ENCODE measurements around the gene PTPRH.
"Not testable (repeated sequence)": the region's sequence is repeated elsewhere in the genome, so short reads cannot be mapped to it uniquely, and the experiment has no call there.

PTPRH gene

DNA sequence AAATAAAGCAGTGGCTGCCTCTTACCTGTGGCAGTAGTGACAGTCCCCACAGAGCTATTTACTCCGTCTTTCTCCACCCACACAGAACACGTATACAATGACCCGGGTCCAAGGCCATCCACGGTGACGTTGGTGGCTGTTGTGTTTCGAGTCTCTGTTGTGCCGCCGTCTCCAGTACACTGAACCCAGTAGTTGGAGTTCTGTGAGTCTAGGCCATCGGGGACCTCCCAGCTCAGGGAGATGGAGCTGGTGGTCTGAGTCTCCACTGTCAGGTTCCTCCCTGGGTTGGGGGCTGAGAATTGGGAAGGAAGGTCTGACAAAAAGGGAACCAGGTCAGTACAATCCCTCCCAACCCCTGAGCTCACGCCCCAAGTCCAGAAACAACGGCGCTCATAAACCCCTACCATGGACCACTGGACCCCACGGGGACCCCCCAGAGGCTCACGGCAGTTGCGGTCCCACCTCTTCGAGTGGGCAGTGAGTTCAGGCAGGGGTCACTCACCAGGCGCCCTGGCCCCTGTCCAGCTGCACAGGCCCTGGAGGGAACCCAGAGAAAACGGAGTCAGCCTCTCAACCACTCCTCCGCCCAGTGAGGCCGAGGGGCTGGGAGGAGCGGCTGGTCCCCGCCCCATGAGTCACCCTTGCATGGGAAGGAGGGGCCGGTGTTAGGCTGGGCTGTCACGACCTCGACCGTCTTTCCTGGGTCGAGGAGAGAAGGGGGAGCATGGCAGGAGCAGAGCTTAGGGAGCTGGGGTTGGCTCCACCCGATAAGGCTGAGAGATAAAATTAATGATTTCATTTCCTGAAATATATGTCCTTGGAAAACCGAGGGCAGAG, 2.4 kb downstream of the PTPRH start:
- TF ChIP-seq POLR2AphosphoS5 (IDR thresholded peaks at IDR 0.05; ENCODE audit: borderline replicate concordance, low read depth, low read length): no peak
- TF ChIP-seq EZH2 (IDR thresholded peaks at IDR 0.05): no peak
- no peak for TF ChIP-seq FOXP2 (optimal IDR thresholded peaks at IDR 0.05; ENCODE audit: control extremely low read depth, extremely low read length, insufficient read depth)
- no peak for DNase-seq (ENCODE audit: low read depth, low spot score)
- Histone ChIP-seq H3K27ac (no peak overlapping the region), H3K36me3 (ENCODE audit: insufficient read depth, low read length) (no peaks in the 10 kb centered on the region), H3K4me3 (no peak overlapping the region), H3K9ac (ENCODE audit: insufficient read length) (no peak overlapping the region), H3K9me3 (ENCODE audit: low read depth, low read length) (no peaks in the 10 kb centered on the region)

DNA sequence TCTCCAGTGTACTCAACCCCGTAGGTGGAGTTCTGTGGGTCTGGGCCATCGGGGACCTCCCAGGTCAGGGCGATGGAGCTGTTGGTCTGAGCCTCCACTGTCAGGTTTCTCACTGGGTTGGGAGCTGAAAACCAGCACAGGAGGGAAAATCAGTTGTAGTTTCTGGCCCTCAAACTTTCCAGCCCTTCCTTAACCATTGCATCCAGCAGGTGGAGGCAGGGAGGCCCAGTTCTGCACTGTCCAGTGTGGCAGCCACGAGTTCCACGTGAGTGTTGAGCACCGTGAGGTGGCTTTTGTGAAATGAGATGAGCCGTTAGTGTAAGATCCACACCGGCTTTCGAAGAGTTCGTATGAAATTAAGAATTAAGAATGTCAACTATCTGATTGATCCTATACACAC, 7.1 kb downstream of the PTPRH start:
- not testable (repeated sequence) for H3K36me3 ChIP-seq (ENCODE audit: insufficient read depth, low read length); H3K27ac ChIP-seq; DNase-seq (ENCODE audit: low read depth, low spot score); H3K4me3 ChIP-seq; H3K9ac ChIP-seq (ENCODE audit: insufficient read length); H3K9me3 ChIP-seq (ENCODE audit: low read depth, low read length)

DNA sequence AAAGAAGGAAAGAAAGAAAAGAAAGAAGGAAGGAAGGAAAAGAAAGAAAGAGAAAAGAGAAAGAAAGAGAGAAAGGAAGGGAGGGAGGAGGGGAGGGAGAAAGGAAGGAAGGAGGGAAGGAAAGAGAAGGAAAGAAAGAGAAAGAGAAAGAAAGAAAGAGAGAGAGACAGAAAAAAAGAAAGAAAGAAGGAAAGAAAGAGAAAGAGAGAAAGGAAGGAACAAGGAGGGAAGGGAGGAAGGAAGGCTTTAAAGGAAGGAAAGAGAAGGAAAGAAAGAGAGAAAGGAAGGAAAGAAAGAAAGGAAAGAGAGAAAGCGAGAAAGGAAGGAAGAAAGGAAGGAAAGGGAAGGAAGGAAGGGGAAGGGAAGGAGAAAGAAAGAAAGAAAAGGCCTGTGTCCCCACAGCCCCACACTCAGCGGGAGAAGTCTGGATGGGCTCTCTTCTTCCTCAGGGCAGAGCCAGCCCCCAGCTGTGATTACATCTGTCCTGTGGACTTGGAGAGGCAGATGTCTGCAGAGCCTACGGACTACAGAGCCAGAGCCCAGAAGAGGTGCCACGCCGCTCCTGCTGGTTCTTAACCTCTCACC, 9.6 kb downstream of the PTPRH start:
- no peak overlapping the region for H3K9ac ChIP-seq (ENCODE audit: insufficient read length)
- TF ChIP-seq FOXP2 (optimal IDR thresholded peaks at IDR 0.05; ENCODE audit: control extremely low read depth, extremely low read length, insufficient read depth): no peak
- no peak for TF ChIP-seq POLR2AphosphoS5 (IDR thresholded peaks at IDR 0.05; ENCODE audit: borderline replicate concordance, low read depth, low read length)
- no peak for TF ChIP-seq EZH2 (IDR thresholded peaks at IDR 0.05)
- H3K4me3 ChIP-seq: no peak overlapping the region
- DNase-seq (ENCODE audit: low read depth, low spot score): no peak
- no peaks in the 10 kb centered on the region for H3K9me3 ChIP-seq (ENCODE audit: low read depth, low read length)
- no peaks in the 10 kb centered on the region for H3K36me3 ChIP-seq (ENCODE audit: insufficient read depth, low read length)
- H3K27ac ChIP-seq: no peak overlapping the region

DNA sequence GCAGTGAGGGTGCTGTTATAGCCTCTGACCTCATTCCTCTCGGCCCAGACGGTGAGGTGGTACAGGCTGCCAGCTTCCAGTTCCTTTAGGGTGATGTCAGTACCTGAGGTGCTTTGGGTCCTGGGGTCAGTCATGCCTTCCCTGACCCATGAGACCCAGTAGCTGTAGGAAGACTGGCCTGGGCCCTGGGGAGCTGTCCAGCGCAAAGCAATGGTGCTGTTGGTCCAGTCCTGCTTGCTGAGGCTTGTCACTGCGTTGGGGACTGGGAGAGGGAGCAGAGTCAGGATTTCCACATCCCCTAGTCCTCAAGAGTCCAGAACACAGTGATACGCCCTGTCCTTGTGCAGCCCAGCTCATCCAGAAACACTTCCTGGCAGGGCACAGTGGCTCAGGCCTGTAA, 10.7 kb downstream of the PTPRH start:
- no peaks in the 10 kb centered on the region for H3K9me3 ChIP-seq (ENCODE audit: low read depth, low read length)
- no peak for TF ChIP-seq FOXP2 (optimal IDR thresholded peaks at IDR 0.05; ENCODE audit: control extremely low read depth, extremely low read length, insufficient read depth)
- TF ChIP-seq EZH2 (IDR thresholded peaks at IDR 0.05): no peak
- no peak for TF ChIP-seq POLR2AphosphoS5 (IDR thresholded peaks at IDR 0.05; ENCODE audit: borderline replicate concordance, low read depth, low read length)
- no peaks in the 10 kb centered on the region for H3K36me3 ChIP-seq (ENCODE audit: insufficient read depth, low read length)
- no peak for DNase-seq (ENCODE audit: low read depth, low spot score)
- no peak overlapping the region for H3K4me3 ChIP-seq
- no peak overlapping the region for H3K27ac ChIP-seq
- H3K9ac ChIP-seq (ENCODE audit: insufficient read length): no peak overlapping the region

DNA sequence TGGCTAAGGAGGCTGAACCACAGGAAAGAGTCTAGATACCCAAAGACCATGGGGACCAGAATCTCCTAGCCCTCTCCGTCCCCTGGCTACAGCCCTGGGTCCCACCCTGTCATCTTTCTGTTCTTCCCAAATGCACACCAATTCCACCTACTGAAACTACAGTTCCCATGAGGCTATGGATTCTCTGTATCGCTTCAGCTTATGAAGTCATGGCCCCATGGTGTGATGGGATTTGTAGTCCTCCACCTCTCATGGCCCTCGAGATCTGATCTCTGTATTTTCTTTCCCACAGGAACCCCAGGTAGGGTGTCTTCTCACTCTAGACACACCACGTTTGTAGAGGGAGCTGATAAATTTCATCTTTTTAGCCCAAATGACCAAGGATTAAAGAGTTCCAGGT, 11.8 kb downstream of the PTPRH start:
- no peak overlapping the region for H3K4me3 ChIP-seq
- TF ChIP-seq POLR2AphosphoS5 (IDR thresholded peaks at IDR 0.05; ENCODE audit: borderline replicate concordance, low read depth, low read length) (no peak), EZH2 (IDR thresholded peaks at IDR 0.05) (no peak), FOXP2 (optimal IDR thresholded peaks at IDR 0.05; ENCODE audit: control extremely low read depth, extremely low read length, insufficient read depth) (no peak)
- no peaks in the 10 kb centered on the region for H3K9me3 ChIP-seq (ENCODE audit: low read depth, low read length)
- DNase-seq (ENCODE audit: low read depth, low spot score): no peak
- H3K27ac ChIP-seq: no peak overlapping the region
- H3K9ac ChIP-seq (ENCODE audit: insufficient read length): no peak overlapping the region
- no peaks in the 10 kb centered on the region for H3K36me3 ChIP-seq (ENCODE audit: insufficient read depth, low read length)

DNA sequence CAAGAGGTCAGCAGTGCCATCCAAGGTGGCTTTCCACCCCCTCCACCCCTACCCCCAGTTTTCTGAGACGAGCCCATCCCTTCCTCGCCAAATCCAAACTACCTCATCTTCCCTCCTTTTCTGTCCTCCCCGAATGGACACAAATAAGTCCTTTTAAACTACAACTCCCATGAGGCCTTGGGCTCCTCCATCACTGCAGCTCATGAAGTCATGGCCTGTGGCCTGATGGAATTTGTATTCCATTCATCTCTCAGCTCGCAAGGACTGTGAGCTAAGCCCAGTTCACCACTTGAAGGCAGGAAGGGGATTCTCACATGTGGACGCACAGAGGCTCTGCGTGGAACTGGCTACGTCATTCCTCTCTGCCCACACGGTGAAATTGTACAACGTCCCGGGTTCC, 12.5 kb downstream of the PTPRH start:
- Histone ChIP-seq H3K36me3 (ENCODE audit: insufficient read depth, low read length) (no peaks in the 10 kb centered on the region), H3K9me3 (ENCODE audit: low read depth, low read length) (no peaks in the 10 kb centered on the region), H3K9ac (ENCODE audit: insufficient read length) (no peak overlapping the region), H3K27ac (no peak overlapping the region), H3K4me3 (no peak overlapping the region)
- TF ChIP-seq FOXP2 (optimal IDR thresholded peaks at IDR 0.05; ENCODE audit: control extremely low read depth, extremely low read length, insufficient read depth): no peak
- no peak for TF ChIP-seq POLR2AphosphoS5 (IDR thresholded peaks at IDR 0.05; ENCODE audit: borderline replicate concordance, low read depth, low read length)
- no peak for TF ChIP-seq EZH2 (IDR thresholded peaks at IDR 0.05)
- no peak for DNase-seq (ENCODE audit: low read depth, low spot score)

DNA sequence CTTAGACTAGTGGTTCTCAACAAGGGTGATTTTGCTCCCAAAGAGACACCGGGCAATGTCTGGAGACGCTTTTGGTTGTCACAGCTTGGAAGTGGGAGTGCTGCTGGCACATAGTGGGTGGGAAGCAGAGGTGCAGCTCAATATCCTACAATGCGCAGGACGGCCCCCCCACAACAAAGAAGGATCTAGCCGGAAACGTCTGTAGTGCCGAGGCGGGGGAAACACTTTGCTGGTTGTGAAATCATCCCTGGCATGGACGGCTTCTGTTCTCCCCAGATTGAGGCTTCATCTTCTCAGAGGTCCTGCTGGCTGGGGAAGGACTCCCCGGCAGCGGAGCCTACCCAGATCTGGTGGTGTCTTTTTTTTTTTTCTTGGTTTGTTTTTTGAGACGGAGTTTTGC, 15.8 kb downstream of the PTPRH start:
- Histone ChIP-seq H3K4me3 (no peak overlapping the region), H3K36me3 (ENCODE audit: insufficient read depth, low read length) (no peaks in the 10 kb centered on the region), H3K9me3 (ENCODE audit: low read depth, low read length) (no peaks in the 10 kb centered on the region), H3K9ac (ENCODE audit: insufficient read length) (no peak overlapping the region), H3K27ac (no peak overlapping the region)
- DNase-seq (ENCODE audit: low read depth, low spot score): no peak
- TF ChIP-seq POLR2AphosphoS5 (IDR thresholded peaks at IDR 0.05; ENCODE audit: borderline replicate concordance, low read depth, low read length) (no peak), FOXP2 (optimal IDR thresholded peaks at IDR 0.05; ENCODE audit: control extremely low read depth, extremely low read length, insufficient read depth) (no peak), EZH2 (IDR thresholded peaks at IDR 0.05) (no peak)

DNA sequence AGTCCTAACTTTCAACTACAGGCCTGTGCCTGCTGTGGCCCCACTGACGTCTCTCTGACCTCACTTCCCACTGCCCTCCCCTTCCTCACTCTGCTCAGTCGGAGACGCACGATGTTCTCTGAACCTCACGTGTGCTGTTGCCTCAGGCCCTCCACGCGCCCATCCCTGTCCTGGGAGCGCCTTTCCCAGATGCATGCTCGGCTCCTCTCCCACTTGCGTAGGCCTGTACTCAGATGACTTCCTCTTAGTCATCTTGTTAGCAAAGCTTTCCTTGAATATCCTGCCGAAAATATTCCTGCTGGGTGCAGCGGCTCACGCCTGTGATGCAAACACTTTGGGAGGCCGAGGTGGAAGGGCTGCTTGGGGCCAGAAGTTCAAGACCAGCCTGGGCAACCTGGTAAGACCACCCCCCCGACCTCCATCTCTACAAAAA, 19.9 kb downstream of the PTPRH start:
- no peaks in the 10 kb centered on the region for H3K9me3 ChIP-seq (ENCODE audit: low read depth, low read length)
- TF ChIP-seq FOXP2 (optimal IDR thresholded peaks at IDR 0.05; ENCODE audit: control extremely low read depth, extremely low read length, insufficient read depth) (no peak), EZH2 (IDR thresholded peaks at IDR 0.05) (no peak), POLR2AphosphoS5 (IDR thresholded peaks at IDR 0.05; ENCODE audit: borderline replicate concordance, low read depth, low read length) (no peak)
- no peak overlapping the region for H3K4me3 ChIP-seq
- DNase-seq (ENCODE audit: low read depth, low spot score): no peak
- H3K27ac ChIP-seq: no peak overlapping the region
- H3K36me3 ChIP-seq (ENCODE audit: insufficient read depth, low read length): no peaks in the 10 kb centered on the region
- no peak overlapping the region for H3K9ac ChIP-seq (ENCODE audit: insufficient read length)

DNA sequence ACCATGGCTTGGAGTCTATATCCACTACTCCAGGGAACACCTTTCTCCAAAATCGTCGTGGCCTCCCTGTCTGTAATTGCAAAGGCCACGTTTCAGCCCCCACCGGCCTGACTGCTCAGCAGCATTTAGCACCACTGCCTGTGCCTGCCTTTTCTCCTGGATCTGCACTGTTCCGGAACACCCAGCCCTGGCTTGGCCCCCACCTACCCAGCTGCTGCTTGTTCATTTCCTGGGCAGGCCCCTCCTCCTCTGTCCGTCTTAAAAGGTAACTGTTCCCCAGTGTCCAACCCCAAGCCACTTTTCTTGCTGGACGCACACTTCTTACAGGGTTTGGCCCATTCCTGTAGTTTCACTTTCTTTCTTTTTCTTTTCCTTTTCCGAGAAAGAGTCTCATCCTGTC, 20.7 kb downstream of the PTPRH start:
- no peak overlapping the region for H3K9ac ChIP-seq (ENCODE audit: insufficient read length)
- no peaks in the 10 kb centered on the region for H3K36me3 ChIP-seq (ENCODE audit: insufficient read depth, low read length)
- TF ChIP-seq POLR2AphosphoS5 (IDR thresholded peaks at IDR 0.05; ENCODE audit: borderline replicate concordance, low read depth, low read length) (no peak), FOXP2 (optimal IDR thresholded peaks at IDR 0.05; ENCODE audit: control extremely low read depth, extremely low read length, insufficient read depth) (no peak), EZH2 (IDR thresholded peaks at IDR 0.05) (no peak)
- no peak overlapping the region for H3K4me3 ChIP-seq
- H3K9me3 ChIP-seq (ENCODE audit: low read depth, low read length): no peaks in the 10 kb centered on the region
- no peak overlapping the region for H3K27ac ChIP-seq
- no peak for DNase-seq (ENCODE audit: low read depth, low spot score)
